ENCODE results near the gene CSAD. TPM values are rescaled to one million over a fixed set of nuclear protein-coding genes. Genes with fewer than 3 reads are reported as not detected.

The CSAD gene
- total and polyA plus RNA-seq, 3 donors from 2014 or later: 34.9 to 93.7 (median 73.9) TPM

- peak; percentile 52 for DNase-seq
- 59 to 79% methylated on average over 13 to 14 of the region's 14 CpGs for WGBS, 2 donors
- TF ChIP-seq POLR2A (IDR thresholded peaks at IDR 0.05): no peak
- TF ChIP-seq, protein P1, sequence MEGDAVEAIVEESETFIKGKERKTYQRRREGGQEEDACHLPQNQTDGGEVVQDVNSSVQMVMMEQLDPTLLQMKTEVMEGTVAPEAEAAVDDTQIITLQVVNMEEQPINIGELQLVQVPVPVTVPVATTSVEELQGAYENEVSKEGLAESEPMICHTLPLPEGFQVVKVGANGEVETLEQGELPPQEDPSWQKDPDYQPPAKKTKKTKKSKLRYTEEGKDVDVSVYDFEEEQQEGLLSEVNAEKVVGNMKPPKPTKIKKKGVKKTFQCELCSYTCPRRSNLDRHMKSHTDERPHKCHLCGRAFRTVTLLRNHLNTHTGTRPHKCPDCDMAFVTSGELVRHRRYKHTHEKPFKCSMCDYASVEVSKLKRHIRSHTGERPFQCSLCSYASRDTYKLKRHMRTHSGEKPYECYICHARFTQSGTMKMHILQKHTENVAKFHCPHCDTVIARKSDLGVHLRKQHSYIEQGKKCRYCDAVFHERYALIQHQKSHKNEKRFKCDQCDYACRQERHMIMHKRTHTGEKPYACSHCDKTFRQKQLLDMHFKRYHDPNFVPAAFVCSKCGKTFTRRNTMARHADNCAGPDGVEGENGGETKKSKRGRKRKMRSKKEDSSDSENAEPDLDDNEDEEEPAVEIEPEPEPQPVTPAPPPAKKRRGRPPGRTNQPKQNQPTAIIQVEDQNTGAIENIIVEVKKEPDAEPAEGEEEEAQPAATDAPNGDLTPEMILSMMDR (IDR thresholded peaks at IDR 0.05): peak; percentile 49 to 64 (median 61)
- H3K4me1 ChIP-seq: peaks cover 12% of the 10 kb centered on the region
- H3K9me3 ChIP-seq: no peaks in the 10 kb centered on the region
- H3K27ac ChIP-seq: no peak overlapping the region
- H3K4me3 ChIP-seq: no peak overlapping the region
- no peaks in the 10 kb centered on the region for H3K27me3 ChIP-seq
- H3K36me3 ChIP-seq (ENCODE audit: low read depth, missing control alignments): no peaks in the 10 kb centered on the region
- intact Hi-C loops (cut with DNase I; ENCODE audit: low total_unique reads): no loop called here
These were observed 9.5 kb upstream of the CSAD start for GRCh38 chr12:53190108-53190729.

- intact Hi-C loops (cut with DNase I; ENCODE audit: low total_unique reads): no loop called here
- Histone ChIP-seq H3K4me3 (no peak overlapping the region), H3K27me3 (no peaks in the 10 kb centered on the region), H3K27ac (no peak overlapping the region), H3K9me3 (no peaks in the 10 kb centered on the region), H3K4me1 (peaks cover 16% of the 10 kb centered on the region), H3K36me3 (ENCODE audit: low read depth, missing control alignments) (no peaks in the 10 kb centered on the region)
- no peak for TF ChIP-seq POLR2A (IDR thresholded peaks at IDR 0.05)
- TF ChIP-seq, protein P1 (IDR thresholded peaks at IDR 0.05): no peak
- no peak for DNase-seq
- WGBS, 2 donors: 70 to 79% methylated on average over 11 to 15 of the region's 15 CpGs
These were observed 6.6 kb upstream of the CSAD start for GRCh38 chr12:53187145-53187899.

- 84 to 93% methylated on average over 4 of the region's 4 CpGs for WGBS, 2 donors
- peaks cover 21% of the 10 kb centered on the region for H3K4me1 ChIP-seq
- no peak overlapping the region for H3K4me3 ChIP-seq
- H3K9me3 ChIP-seq: no peaks in the 10 kb centered on the region
- intact Hi-C loops (cut with DNase I; ENCODE audit: low total_unique reads): no loop called here
- TF ChIP-seq POLR2A (IDR thresholded peaks at IDR 0.05): no peak
- TF ChIP-seq, protein P1 (IDR thresholded peaks at IDR 0.05): no peak
- peaks cover 3% of the 10 kb centered on the region for H3K36me3 ChIP-seq (ENCODE audit: low read depth, missing control alignments)
- no peak for DNase-seq
- no peaks in the 10 kb centered on the region for H3K27me3 ChIP-seq
- H3K27ac ChIP-seq: no peak overlapping the region
These were observed 6.0 kb upstream of the CSAD start for GRCh38 chr12:53186745-53187144.

- H3K27ac ChIP-seq: no peak overlapping the region
- H3K4me1 ChIP-seq: peaks cover 27% of the 10 kb centered on the region
- no peaks in the 10 kb centered on the region for H3K27me3 ChIP-seq
- 97 to 99% methylated on average over 3 of the region's 3 CpGs for WGBS, 2 donors
- no peak for DNase-seq
- peaks cover 3% of the 10 kb centered on the region for H3K36me3 ChIP-seq (ENCODE audit: low read depth, missing control alignments)
- intact Hi-C loops (cut with DNase I; ENCODE audit: low total_unique reads): no loop called here
- TF ChIP-seq, protein P1 (IDR thresholded peaks at IDR 0.05): no peak
- TF ChIP-seq POLR2A (IDR thresholded peaks at IDR 0.05): no peak
- no peaks in the 10 kb centered on the region for H3K9me3 ChIP-seq
- H3K4me3 ChIP-seq: no peak overlapping the region
These were observed 4.9 kb upstream of the CSAD start for GRCh38 chr12:53185582-53186153.

Data from testis (tissue), 3 donors.